ENCODE data around the gene IL7R.

The IL7R gene

DNA sequence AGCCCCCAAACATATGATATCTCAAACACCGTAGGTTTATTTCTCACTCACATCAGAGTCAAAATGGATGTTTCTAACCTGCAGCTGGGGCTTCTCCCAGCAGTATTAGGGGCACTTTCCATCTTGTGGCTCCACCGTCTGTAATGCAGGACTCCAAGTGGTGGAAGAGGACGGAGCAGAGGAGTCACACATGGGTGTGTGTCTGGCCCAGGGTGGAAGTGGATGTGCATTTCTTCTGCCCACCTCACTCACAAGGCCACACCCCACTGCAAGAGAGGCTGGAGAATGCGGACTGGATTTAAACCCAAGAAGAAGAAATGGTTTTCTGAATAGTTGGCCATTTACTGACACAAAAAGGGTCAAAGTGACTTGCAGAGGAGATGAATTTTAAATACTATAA lies 13.9 kb downstream of the IL7R start:
- no peak for TF ChIP-seq ZFX (IDR thresholded peaks at IDR 0.05; ENCODE audit: borderline replicate concordance)
- TF ChIP-seq, protein P1, sequence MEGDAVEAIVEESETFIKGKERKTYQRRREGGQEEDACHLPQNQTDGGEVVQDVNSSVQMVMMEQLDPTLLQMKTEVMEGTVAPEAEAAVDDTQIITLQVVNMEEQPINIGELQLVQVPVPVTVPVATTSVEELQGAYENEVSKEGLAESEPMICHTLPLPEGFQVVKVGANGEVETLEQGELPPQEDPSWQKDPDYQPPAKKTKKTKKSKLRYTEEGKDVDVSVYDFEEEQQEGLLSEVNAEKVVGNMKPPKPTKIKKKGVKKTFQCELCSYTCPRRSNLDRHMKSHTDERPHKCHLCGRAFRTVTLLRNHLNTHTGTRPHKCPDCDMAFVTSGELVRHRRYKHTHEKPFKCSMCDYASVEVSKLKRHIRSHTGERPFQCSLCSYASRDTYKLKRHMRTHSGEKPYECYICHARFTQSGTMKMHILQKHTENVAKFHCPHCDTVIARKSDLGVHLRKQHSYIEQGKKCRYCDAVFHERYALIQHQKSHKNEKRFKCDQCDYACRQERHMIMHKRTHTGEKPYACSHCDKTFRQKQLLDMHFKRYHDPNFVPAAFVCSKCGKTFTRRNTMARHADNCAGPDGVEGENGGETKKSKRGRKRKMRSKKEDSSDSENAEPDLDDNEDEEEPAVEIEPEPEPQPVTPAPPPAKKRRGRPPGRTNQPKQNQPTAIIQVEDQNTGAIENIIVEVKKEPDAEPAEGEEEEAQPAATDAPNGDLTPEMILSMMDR (IDR thresholded peaks at IDR 0.05) = no peak
- H3K27ac ChIP-seq = no peak overlapping the region

GRCh38 chr5:35876454-35876853 lies 19.8 kb downstream of the IL7R start:
- no peak overlapping the region for H3K27ac ChIP-seq
- TF ChIP-seq ZFX (IDR thresholded peaks at IDR 0.05; ENCODE audit: borderline replicate concordance) = no peak
- TF ChIP-seq, protein P1 (IDR thresholded peaks at IDR 0.05) = no peak

- TF ChIP-seq ZFX (IDR thresholded peaks at IDR 0.05; ENCODE audit: borderline replicate concordance) = no peak
- TF ChIP-seq, protein P1 (IDR thresholded peaks at IDR 0.05) = no peak
- no peak overlapping the region for H3K27ac ChIP-seq
Measured at GRCh38 chr5:35876922-35877321, 20.2 kb downstream of the IL7R start.

DNA sequence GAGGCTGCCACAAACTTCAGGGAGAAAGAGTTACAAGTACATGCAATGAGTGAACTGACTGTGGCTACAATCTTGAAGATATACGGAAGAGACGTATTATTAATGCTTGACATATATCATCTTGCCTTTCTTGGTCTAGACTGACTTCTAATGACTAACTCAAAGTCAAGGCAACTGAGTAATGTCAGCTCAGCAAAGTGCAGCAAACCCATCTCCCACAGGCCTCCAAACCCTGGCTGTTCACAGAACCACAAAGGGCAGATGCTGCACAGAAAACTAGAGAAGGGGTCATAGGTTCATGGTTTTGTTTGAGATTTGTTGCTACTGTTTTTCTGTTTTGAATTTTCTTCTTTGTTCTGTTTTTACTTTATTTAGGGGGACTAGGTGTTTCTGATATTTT lies 21.0 kb downstream of the IL7R start:
- no peak overlapping the region for H3K27ac ChIP-seq

DNA sequence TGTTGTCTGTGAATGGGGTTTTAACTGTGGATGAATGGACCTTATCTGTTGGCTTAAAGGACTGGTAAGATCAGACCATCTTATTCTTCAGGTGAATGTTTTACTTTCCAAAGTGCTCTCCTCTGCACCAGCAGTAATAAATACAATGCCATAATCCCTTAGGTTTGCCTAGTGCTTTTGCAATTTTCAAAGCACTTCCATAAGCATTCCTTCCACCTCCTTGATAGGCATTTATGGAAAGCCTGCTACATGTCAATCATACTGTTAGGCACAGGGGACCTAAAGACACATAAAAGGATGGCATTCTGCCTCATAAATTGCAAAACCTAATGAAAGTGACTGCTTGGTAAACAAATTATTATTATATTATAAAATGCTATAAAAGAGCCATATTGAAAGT lies 21.4 kb downstream of the IL7R start:
- H3K27ac ChIP-seq = no peak overlapping the region
- TF ChIP-seq, protein P1 (IDR thresholded peaks at IDR 0.05) = no peak
- TF ChIP-seq ZFX (IDR thresholded peaks at IDR 0.05; ENCODE audit: borderline replicate concordance) = no peak

More for the DNA sequence above, 21.0 kb downstream of the IL7R start:
- TF ChIP-seq, protein P1 (IDR thresholded peaks at IDR 0.05) = no peak
- no peak for TF ChIP-seq ZFX (IDR thresholded peaks at IDR 0.05; ENCODE audit: borderline replicate concordance)

GRCh38 chr5:35879096-35879495 lies 22.4 kb downstream of the IL7R start:
- TF ChIP-seq, protein P1 (IDR thresholded peaks at IDR 0.05) = no peak
- TF ChIP-seq ZFX (IDR thresholded peaks at IDR 0.05; ENCODE audit: borderline replicate concordance) = no peak
- no peak overlapping the region for H3K27ac ChIP-seq

DNA sequence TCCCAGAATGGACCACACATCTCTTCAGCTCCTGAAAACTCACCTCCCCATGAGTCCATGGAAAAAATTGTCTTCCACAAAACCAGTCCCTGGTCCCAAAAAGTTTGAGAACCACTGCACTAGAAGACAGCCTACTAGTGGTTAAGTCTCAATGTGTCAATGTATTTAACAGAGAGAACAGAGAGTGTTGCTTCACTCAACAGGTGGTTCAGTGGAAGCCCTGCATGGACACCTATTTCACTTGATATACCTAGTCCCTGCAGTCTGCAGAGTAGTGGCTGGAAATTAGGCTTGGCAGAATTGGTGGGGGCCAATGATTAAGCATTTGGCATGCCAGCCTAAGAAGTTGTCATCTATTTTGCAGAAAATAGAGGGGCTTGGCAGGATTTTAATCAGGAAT lies 23.0 kb downstream of the IL7R start:
- TF ChIP-seq ZFX (IDR thresholded peaks at IDR 0.05; ENCODE audit: borderline replicate concordance) = no peak
- TF ChIP-seq, protein P1 (IDR thresholded peaks at IDR 0.05) = no peak
- H3K27ac ChIP-seq = no peak overlapping the region

Data from 22Rv1 (cell line).